GM12801 (cell line): Measurements from ENCODE around the gene PACRG.

Experiments used
- CTCF ChIP-seq: IDR thresholded peaks from one replicate; pipeline ENCODE4 v1.5.1; 2011; ENCODE audit warnings: control low read depth; ENCODE audit not compliant: insufficient read length; ENCODE audit errors: extremely low read depth

Gene PACRG

GRCh38 chr6:162907876-162908481 lies 180.2 kb downstream of the PACRG start:
- no peak for TF ChIP-seq CTCF

- no peak for TF ChIP-seq CTCF
Observed at GRCh38 chr6:162913206-162913605, 185.4 kb downstream of the PACRG start.

GRCh38 chr6:162917506-162917905 lies 189.7 kb downstream of the PACRG start:
- no peak for TF ChIP-seq CTCF

- TF ChIP-seq CTCF, result no peak
Observed at GRCh38 chr6:162921062-162921461, 193.3 kb downstream of the PACRG start.

GRCh38 chr6:162921510-162922040 lies 193.8 kb downstream of the PACRG start:
- no peak for TF ChIP-seq CTCF

GRCh38 chr6:162922563-162923166 lies 194.9 kb downstream of the PACRG start:
- no peak for TF ChIP-seq CTCF

- TF ChIP-seq CTCF, result no peak
Observed at GRCh38 chr6:162934844-162935243, 207.1 kb downstream of the PACRG start.
